Endodermal cell (in vitro differentiated cells): Measurements from ENCODE around the gene PSMA6. TPM values are rescaled to one million over a fixed set of nuclear protein-coding genes. Genes with fewer than 3 reads are reported as not detected.

ENCODE experiments used
- DNase-seq: peaks from one replicate; pipeline ENCODE4 v3.0.0-alpha.2; 2017
- H3K27ac ChIP-seq: 2 replicates; pipeline ENCODE4 v1.5.1; 2013; ENCODE audit warnings: mild to moderate bottlenecking, low read depth, low read length, moderate library complexity
- H3K27me3 ChIP-seq: 2 replicates; pipeline ENCODE4 v1.6.1; 2013; ENCODE audit warnings: mild to moderate bottlenecking, low read length, moderate library complexity; ENCODE audit not compliant: insufficient read depth, control insufficient read depth, poor library complexity, severe bottlenecking
- H3K36me3 ChIP-seq: 2 replicates; pipeline ENCODE4 v1.7.0; 2013; ENCODE audit warnings: mild to moderate bottlenecking, low read length, moderate library complexity; ENCODE audit not compliant: control insufficient read depth, insufficient read depth
- H3K4me1 ChIP-seq: one replicate; pipeline ENCODE4 v1.7.0; 2013; ENCODE audit warnings: low read length; ENCODE audit not compliant: control insufficient read depth, insufficient read depth
- H3K4me3 ChIP-seq: 2 replicates; pipeline ENCODE4 v1.5.1; 2013; ENCODE audit warnings: mild to moderate bottlenecking, low read length, moderate library complexity
- H3K9ac ChIP-seq: 2 replicates; pipeline ENCODE4 v1.6.1; 2013; ENCODE audit warnings: mild to moderate bottlenecking, low read length, moderate library complexity; ENCODE audit not compliant: poor library complexity, severe bottlenecking; ENCODE audit errors: extremely low read depth
- H3K9me3 ChIP-seq: 2 replicates; pipeline ENCODE4 v1.6.1; 2013; ENCODE audit warnings: mild to moderate bottlenecking, low read length, moderate library complexity; ENCODE audit not compliant: control insufficient read depth
- H3K27ac Mint-ChIP-seq: 2 replicates; pipeline ENCODE4 v1.8.0; 2020; ENCODE audit warnings: mixed read lengths
- H3K27me3 Mint-ChIP-seq: 2 replicates; pipeline ENCODE4 v1.8.0; 2021; ENCODE audit warnings: mild to moderate bottlenecking, mixed read lengths; ENCODE audit not compliant: insufficient read depth
- H3K36me3 Mint-ChIP-seq: 2 replicates; pipeline ENCODE4 v1.8.0; 2020; ENCODE audit warnings: low read depth, mixed read lengths
- H3K4me1 Mint-ChIP-seq: 2 replicates; pipeline ENCODE4 v1.8.0; 2020; ENCODE audit warnings: mixed read lengths
- H3K4me3 Mint-ChIP-seq: 2 replicates; pipeline ENCODE4 v1.8.0; 2020; ENCODE audit warnings: mild to moderate bottlenecking, moderate library complexity, mixed read lengths
- H3K9me3 Mint-ChIP-seq: 2 replicates; pipeline ENCODE4 v1.8.0; 2020; ENCODE audit warnings: mild to moderate bottlenecking, mixed read lengths
- CTCF ChIP-seq: fragments of 200-600 bp; sonication (generic); conservative IDR thresholded peaks from 2 replicates; pipeline ENCODE4 v1.5.0; 2021; ENCODE audit warnings: antibody characterized with exemption, mild to moderate bottlenecking
- WGBS, 2 experiments: methylation state at CpG; one replicate each; pipeline versions ENCODE4 v1.1.5 to v1.1.7; 2013; ENCODE audit warnings: missing lambda C conversion rate in 2 of 2, mixed read lengths in 1 of 2; ENCODE audit not compliant: insufficient coverage in 1 of 2, insufficient read length in 1 of 2; 5-methylcytosine and 5-hydroxymethylcytosine counted together
- total RNA-seq, 2 donors: library from RNA; stranded (reverse); fragmentation: NEBNext Ultra II Directional in 1 of 2; extraction: Animal tissue kit (Norgen Biotek cat#: 25700) in 1 of 2; gene quantifications; 2 replicates in 1 of 2; 3 replicates in 1 of 2; pipeline ENCODE4 v1.2.1, GENCODE V29; 2021

PSMA6 gene
- total RNA-seq, 2 donors from 2014 or later = 263 to 277 TPM

- no peak for TF ChIP-seq CTCF
- peaks cover 7% of the 10 kb centered on the region for H3K4me1 ChIP-seq
- no peak overlapping the region for H3K4me3 ChIP-seq
- Mint-ChIP-seq H3K4me3 (no peak overlapping the region), H3K36me3 (no peaks in the 10 kb centered on the region), H3K4me1 (peaks cover 10% of the 10 kb centered on the region), H3K27ac (peak overlapping the region; percentile 19), H3K27me3 (no peaks in the 10 kb centered on the region), H3K9me3 (no peaks in the 10 kb centered on the region)
- H3K9me3 ChIP-seq = no peaks in the 10 kb centered on the region
- H3K9ac ChIP-seq = no peak overlapping the region
- no peaks in the 10 kb centered on the region for H3K36me3 ChIP-seq
- no peaks in the 10 kb centered on the region for H3K27me3 ChIP-seq
- H3K27ac ChIP-seq = no peak overlapping the region
- DNase-seq = no peak
- 88 to 93% methylated on average over 3 of the region's 3 CpGs for WGBS, 2 experiments
These were observed 70.3 kb downstream of the PSMA6 start for GRCh38 chr14:35362450-35362849.

DNA sequence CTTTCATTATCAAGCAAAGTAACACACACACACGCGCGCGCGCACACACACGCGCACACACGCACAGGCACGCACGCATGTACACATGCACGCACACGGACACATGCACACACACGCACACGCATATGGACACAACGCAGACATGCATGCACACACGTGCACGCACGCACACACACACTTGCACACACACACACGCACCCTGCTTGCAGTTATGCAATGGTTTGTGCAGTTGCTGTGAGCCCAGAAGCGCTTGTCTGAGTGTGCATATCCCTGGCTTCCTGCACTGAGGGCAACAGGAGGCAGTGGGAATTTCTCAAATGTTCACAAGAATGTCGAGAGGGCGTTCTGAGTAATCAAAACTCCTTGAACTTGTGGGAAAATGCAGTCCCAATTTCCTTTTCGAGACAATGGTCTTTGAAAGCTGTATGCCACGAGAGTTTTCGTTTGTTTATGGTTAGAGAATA lies 70.8 kb downstream of the PSMA6 start:
- H3K36me3 Mint-ChIP-seq = no peaks in the 10 kb centered on the region
- H3K4me3 Mint-ChIP-seq = no peak overlapping the region
- H3K9me3 Mint-ChIP-seq = no peaks in the 10 kb centered on the region
- H3K27me3 Mint-ChIP-seq = no peaks in the 10 kb centered on the region
- no peak for TF ChIP-seq CTCF
- H3K27ac ChIP-seq = no peak overlapping the region
- 94 to 95% methylated on average over 25 of the region's 25 CpGs for WGBS, 2 experiments
- peaks cover 14% of the 10 kb centered on the region for H3K4me1 Mint-ChIP-seq
- no peaks in the 10 kb centered on the region for H3K27me3 ChIP-seq
- H3K9ac ChIP-seq = no peak overlapping the region
- H3K9me3 ChIP-seq = no peaks in the 10 kb centered on the region
- peaks cover 11% of the 10 kb centered on the region for H3K4me1 ChIP-seq
- H3K27ac Mint-ChIP-seq = no peak overlapping the region
- no peaks in the 10 kb centered on the region for H3K36me3 ChIP-seq
- H3K4me3 ChIP-seq = no peak overlapping the region
- no peak for DNase-seq

DNA sequence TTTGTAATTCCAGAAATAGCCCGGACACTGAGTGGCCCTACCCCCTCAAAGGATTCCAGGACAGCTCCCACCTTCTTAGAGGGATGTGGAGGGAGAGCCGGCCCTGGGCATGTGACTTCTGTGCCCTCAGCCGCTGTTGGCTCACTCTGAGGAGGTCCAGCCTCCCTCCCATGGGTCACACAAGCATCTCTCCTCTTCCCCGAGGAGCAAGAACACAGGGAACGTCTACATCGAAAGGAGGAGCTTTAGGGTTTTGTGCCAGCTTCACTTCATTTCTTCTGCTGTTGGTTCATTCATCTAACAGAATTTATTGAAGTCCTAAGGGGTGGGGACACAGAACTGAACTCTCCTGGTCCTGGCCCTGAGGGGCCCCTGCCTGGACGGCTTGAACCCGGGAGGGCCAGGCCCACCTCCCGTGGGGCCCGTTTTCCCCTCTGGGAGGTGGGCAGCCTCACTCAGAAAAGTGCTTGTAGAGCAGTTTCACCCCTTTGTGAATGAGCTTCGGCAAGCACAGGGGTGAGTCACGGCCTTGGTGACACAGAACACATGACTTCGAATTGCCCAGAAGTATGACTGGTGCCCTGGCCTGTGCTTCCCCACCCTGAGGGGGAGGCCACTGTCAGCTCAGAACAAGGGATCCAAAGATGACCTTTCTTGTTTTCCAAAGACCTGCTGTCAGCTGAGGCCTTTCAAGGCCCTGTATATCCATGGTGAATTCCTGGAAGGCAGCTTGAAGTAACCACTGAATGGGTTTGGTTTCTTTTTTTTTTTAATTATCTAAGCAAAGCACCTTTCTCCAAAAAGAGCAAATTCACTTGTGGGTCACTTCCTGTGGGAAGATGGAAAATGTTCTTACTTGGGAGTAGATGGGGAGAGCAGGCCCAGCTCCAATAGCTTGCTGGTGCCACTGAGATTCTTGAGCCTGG lies 73.2 kb downstream of the PSMA6 start:
- Histone ChIP-seq H3K27me3 (no peaks in the 10 kb centered on the region), H3K36me3 (no peaks in the 10 kb centered on the region), H3K9ac (no peak overlapping the region), H3K4me3 (no peak overlapping the region), H3K27ac (no peak overlapping the region), H3K4me1 (peaks cover 15% of the 10 kb centered on the region), H3K9me3 (peaks cover under 1% of the 10 kb centered on the region)
- no peak for DNase-seq
- Mint-ChIP-seq H3K4me1 (peaks cover 23% of the 10 kb centered on the region), H3K36me3 (no peaks in the 10 kb centered on the region), H3K9me3 (no peaks in the 10 kb centered on the region), H3K27ac (no peak overlapping the region), H3K4me3 (no peak overlapping the region), H3K27me3 (no peaks in the 10 kb centered on the region)
- TF ChIP-seq CTCF = no peak
- WGBS, 2 experiments = 86 to 89% methylated on average over 8 to 13 of the region's 13 CpGs
